Urinary bladder (tissue), 4 donors: Measurements from ENCODE around the gene PHACTR1. TPM values are rescaled to one million over a fixed set of nuclear protein-coding genes. Genes with fewer than 3 reads are reported as not detected.

ENCODE experiments used
- DNase-seq: peaks from one replicate; pipeline ENCODE4 v3.0.0-alpha.2; 2015; ENCODE audit errors: extremely low spot score
- H3K27ac ChIP-seq: one replicate; pipeline ENCODE4 v1.5.1; 2013; ENCODE audit warnings: low read depth, mild to moderate bottlenecking, moderate library complexity
- H3K36me3 ChIP-seq: one replicate; pipeline ENCODE4 v1.6.1; 2013; ENCODE audit warnings: mild to moderate bottlenecking, moderate library complexity; ENCODE audit not compliant: insufficient read depth
- H3K4me1 ChIP-seq: one replicate; pipeline ENCODE4 v1.6.1; 2013; ENCODE audit warnings: mild to moderate bottlenecking, moderate library complexity; ENCODE audit not compliant: insufficient read depth
- H3K4me3 ChIP-seq: one replicate; pipeline ENCODE4 v1.5.1; 2013; ENCODE audit warnings: low read depth, low read length
- whole genome bisulfite sequencing: extraction: QIAGEN DNeasy Blood & Tissue Kit; methylation state at CpG from one replicate; pipeline ENCODE4 v1.1.7; 2013; 5-methylcytosine and 5-hydroxymethylcytosine counted together
- polyA plus RNA-seq: library from polyadenylated mRNA; stranded (reverse); fragments of 200-250 nt; gene quantifications from one replicate; pipeline ENCODE4 v1.2.3, GENCODE V29; 2013
- total RNA-seq: library from RNA; depleted of rRNA; stranded (reverse); fragments of >200 nt; gene quantifications from one replicate; pipeline ENCODE4 v1.2.3, GENCODE V29; 2014
- donor health status: healthy with polysubstance abuse.
- donor health status: healthy.

Gene PHACTR1
- total and polyA plus RNA-seq, 2 donors, result 3.3 to 4.3 TPM

DNA sequence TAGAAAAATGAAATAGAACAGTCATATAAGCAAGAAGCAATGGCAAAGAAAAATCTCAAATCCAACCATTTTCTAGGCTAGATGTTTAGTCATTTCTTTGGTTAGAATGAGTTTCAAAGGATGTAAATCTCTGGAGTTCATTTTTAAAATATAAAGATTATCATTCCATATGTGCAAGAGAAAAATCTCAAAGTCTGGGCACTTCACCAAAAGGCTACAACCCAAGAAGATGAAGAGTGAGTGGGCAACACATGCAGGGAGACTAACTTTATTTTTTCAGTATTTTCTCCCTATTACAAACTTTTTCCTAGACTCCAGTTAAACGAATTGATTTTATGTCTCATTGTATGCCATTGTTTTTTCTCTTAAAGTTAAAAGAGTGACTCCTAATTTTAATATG is 83.6 kb downstream of the PHACTR1 start:
- H3K36me3 ChIP-seq, result no peaks in the 10 kb centered on the region
- no peaks in the 10 kb centered on the region for H3K4me1 ChIP-seq
- DNase-seq, result no peak
- WGBS, result 58% methylated on average over 1 of the region's 1 CpG
- no peak overlapping the region for H3K27ac ChIP-seq
- H3K4me3 ChIP-seq, result no peak overlapping the region

DNA sequence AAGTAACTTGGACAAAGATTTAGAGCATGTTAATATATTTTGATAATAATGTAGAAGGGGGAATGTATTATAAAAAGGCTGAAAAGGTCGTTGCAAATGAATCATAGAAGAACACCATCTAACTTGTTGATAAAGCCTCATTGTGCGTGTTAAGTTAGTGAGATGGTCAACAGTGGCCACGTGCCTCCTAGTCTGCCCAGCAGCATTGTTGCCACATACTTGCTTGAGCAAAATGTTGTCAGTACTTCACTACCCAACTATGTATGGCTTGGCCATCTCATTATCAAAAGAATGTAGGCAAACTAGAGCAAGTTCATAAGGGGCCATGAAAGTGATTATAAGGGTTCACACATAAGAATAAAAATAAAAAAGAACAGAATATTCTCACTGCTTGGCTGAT is 84.6 kb downstream of the PHACTR1 start:
- Histone ChIP-seq H3K27ac (no peak overlapping the region), H3K36me3 (no peaks in the 10 kb centered on the region), H3K4me3 (no peak overlapping the region), H3K4me1 (no peaks in the 10 kb centered on the region)
- 69% methylated on average over 3 of the region's 3 CpGs for WGBS
- no peak for DNase-seq

DNA sequence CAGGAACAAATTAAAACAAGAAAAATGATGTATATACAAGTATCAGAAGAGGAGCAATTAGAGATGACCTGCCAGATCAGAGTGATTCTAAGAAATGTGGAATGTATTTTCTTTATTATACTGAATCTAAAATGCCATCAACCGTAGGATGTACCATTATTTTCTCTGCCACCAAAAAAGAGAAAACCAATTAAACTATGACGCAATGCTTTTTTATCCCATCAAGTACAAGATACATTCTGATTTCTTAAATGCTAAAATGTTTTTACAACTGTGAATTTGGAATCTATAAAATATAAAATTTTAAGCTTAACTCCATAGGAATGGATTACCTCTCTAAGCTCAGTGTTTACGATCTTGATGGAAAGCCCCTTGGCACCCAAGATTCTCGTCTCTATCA is 85.9 kb downstream of the PHACTR1 start:
- no peak for DNase-seq
- Histone ChIP-seq H3K4me1 (no peaks in the 10 kb centered on the region), H3K27ac (no peak overlapping the region), H3K36me3 (no peaks in the 10 kb centered on the region), H3K4me3 (no peak overlapping the region)
- 82% methylated on average over 4 of the region's 4 CpGs for WGBS

DNA sequence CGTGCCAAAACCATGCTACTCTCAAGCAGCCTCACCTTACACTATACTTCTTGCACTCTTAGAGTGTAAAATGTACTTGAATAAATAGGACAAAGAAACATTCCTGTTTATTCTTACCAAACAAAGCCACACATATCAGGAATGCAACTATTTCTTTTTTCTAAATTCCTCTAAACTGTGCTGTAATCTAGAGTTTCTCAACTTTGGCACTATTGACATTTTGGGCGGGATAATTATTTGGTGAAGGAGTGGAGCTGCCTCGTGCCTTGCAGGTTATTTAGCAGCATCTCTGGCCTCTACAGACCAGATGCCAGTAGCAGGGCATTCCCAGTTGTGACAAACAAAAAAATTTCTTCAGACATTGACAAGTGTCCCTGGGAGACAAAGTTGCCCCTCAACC is 86.9 kb downstream of the PHACTR1 start:
- WGBS, result 50% methylated on average over 3 of the region's 3 CpGs
- no peak for DNase-seq
- no peak overlapping the region for H3K4me3 ChIP-seq
- no peaks in the 10 kb centered on the region for H3K36me3 ChIP-seq
- H3K27ac ChIP-seq, result no peak overlapping the region
- no peaks in the 10 kb centered on the region for H3K4me1 ChIP-seq

DNA sequence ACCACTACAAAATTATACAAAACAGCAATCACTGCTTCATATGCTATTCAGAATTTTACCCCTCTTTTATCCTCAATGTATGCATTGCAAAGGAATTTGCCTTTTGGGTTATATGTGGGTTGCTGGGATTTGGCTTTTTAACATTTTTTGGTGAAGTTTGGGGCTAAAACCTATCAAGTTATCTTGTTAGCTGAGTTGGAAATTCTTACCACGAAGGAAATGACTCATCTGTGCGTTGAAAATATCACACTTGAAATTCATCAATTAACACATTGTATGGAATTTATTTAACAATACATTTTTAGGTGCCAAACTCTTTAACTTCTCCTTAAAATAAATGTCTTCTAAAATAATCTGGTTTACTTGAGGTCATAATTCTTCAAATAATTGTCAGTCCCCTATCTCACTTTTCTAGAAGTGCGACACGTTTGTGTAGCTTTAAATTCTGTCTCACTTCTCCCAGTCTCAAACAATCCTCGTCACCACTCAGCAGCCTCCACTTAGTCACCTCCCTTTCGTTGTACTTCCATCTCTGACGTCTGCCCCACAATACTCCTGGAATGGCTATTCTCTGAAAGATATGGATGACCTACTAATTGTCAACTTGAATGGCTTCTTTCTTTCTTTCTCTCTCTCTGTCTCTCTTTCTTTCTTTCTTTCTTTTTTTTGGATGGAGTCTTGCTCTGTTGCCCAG is 88.5 kb downstream of the PHACTR1 start:
- WGBS, result 70% methylated on average over 7 of the region's 7 CpGs
- Histone ChIP-seq H3K27ac (no peak overlapping the region), H3K4me1 (no peaks in the 10 kb centered on the region), H3K36me3 (no peaks in the 10 kb centered on the region), H3K4me3 (no peak overlapping the region)
- no peak for DNase-seq

DNA sequence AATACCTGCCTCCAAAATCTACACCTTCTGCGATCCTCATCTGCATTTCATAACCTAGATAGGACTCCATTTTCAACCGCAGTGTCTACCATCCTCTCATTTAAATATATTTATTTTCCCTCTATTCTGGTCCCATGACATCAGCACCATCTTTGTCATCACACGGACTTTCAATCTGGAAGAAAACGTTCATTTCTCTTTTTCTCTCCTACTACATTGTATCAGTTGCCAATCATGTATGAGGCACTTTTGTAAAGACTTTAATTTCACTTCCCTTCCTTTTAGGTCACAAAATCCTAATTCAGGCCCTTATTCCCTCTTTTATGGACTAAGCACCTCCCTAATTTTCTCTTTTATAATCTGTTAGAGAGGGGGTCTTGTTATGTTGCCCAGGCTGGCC is 89.6 kb downstream of the PHACTR1 start:
- WGBS, result 85% methylated on average over 4 of the region's 4 CpGs
- Histone ChIP-seq H3K4me1 (no peaks in the 10 kb centered on the region), H3K36me3 (no peaks in the 10 kb centered on the region), H3K27ac (no peak overlapping the region), H3K4me3 (no peak overlapping the region)
- DNase-seq, result no peak

DNA sequence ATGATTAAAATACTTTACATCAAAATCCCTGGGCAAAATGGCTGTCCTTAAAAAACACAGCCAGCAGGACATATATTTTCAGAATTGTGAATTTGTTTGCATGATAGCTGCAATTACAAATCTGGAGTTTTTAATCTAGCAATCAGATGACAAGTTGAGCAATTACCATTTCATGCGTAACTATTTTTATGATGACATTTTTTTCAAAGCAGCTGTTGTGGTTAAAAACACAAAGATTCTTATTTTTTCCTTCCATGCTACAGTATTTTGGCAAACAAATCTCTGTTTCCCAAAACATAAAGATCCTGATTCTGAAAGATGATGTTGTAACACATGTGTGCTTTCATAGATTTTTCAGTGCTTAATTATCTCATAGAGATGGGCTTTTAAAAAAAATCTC is 90.2 kb downstream of the PHACTR1 start:
- no peak for DNase-seq
- no peaks in the 10 kb centered on the region for H3K4me1 ChIP-seq
- no peak overlapping the region for H3K4me3 ChIP-seq
- H3K27ac ChIP-seq, result no peak overlapping the region
- WGBS, result 64% methylated on average over 1 of the region's 1 CpG
- no peaks in the 10 kb centered on the region for H3K36me3 ChIP-seq

DNA sequence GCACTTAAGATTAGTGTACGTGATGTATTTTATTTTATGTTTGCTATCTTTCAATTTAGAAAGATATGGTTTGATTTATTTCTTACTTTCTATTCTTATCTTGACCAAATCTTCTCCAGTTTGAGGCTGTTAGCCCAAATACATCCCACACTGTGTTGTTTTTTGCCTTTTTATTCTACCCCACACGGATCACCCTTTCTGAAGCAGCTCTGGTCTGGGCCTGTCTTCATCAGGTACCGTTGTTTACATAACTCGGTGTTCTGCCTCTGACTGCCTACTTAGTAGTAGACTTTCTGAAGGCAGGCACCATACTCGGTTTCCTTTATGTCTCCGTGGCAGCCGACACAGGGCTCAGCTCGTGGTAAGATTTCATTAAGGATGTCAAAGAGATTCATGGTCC is 95.0 kb downstream of the PHACTR1 start:
- H3K4me3 ChIP-seq, result no peak overlapping the region
- DNase-seq, result no peak
- no peaks in the 10 kb centered on the region for H3K4me1 ChIP-seq
- no peaks in the 10 kb centered on the region for H3K36me3 ChIP-seq
- no peak overlapping the region for H3K27ac ChIP-seq
- 65% methylated on average over 8 of the region's 8 CpGs for WGBS

DNA sequence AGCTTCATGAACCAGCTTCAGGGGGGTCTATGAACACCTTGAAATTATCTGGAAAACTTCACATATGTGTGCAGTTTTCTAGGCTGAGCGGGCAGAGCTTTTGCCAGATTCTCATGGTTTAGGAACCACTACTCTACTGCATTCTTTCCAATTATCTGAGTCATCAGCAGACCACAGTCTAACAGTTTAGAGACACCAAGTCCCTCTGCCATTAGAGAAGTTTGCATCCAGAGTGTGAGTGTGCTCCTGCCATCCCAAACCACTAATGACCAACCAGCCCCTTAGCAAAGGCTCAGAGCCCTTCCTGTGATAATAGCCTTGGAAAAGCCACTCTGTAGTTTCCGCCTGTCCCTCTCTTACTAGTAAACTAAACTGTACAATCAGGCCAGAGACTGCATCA is 96.8 kb downstream of the PHACTR1 start:
- WGBS, result 85% methylated on average over 2 of the region's 2 CpGs
- H3K27ac ChIP-seq, result no peak overlapping the region
- no peak overlapping the region for H3K4me3 ChIP-seq
- no peaks in the 10 kb centered on the region for H3K4me1 ChIP-seq
- no peaks in the 10 kb centered on the region for H3K36me3 ChIP-seq
- DNase-seq, result no peak

DNA sequence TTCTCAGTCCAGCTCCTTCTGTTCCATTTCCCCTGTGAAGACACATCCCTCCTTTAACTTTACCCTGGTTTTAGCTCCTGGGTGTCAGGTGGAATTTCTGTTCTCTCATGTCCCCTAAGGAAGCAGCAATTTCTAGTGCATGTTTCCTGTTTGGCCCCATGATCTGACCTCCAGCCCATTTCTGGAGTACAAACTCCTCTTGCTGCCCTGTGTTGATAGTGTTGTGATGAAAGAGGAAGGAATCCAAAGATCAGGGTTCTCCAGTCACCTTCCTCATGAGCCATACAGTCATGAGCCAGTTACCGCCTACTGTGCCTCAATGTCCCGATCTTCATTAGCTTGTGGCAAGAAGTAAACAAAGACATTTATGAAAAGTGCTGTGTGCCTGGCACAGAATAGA is 97.4 kb downstream of the PHACTR1 start:
- WGBS, result 96% methylated on average over 2 of the region's 2 CpGs
- no peak for DNase-seq
- H3K4me3 ChIP-seq, result no peak overlapping the region
- H3K27ac ChIP-seq, result no peak overlapping the region
- H3K4me1 ChIP-seq, result no peaks in the 10 kb centered on the region
- H3K36me3 ChIP-seq, result no peaks in the 10 kb centered on the region

DNA sequence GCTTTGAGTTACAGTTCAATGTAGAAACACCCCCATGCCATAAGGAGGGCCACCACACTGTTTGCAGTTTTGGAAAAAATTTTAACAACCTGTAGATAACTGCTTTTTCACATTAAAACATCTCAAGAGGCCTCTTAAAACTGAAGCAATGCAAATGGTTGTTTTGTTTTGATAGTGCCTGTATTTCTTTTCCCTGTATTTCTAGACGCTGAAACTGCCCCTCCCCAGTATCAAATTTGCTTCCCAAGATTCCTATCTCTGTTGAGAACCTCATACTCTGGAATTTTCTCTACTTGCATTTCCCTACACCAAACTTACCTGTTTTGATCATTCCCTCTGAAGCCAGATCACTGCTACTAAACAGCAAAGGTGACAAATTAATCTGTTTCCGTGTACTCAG is 98.5 kb downstream of the PHACTR1 start:
- DNase-seq, result no peak
- H3K36me3 ChIP-seq, result no peaks in the 10 kb centered on the region
- 50% methylated on average over 2 of the region's 2 CpGs for WGBS

DNA sequence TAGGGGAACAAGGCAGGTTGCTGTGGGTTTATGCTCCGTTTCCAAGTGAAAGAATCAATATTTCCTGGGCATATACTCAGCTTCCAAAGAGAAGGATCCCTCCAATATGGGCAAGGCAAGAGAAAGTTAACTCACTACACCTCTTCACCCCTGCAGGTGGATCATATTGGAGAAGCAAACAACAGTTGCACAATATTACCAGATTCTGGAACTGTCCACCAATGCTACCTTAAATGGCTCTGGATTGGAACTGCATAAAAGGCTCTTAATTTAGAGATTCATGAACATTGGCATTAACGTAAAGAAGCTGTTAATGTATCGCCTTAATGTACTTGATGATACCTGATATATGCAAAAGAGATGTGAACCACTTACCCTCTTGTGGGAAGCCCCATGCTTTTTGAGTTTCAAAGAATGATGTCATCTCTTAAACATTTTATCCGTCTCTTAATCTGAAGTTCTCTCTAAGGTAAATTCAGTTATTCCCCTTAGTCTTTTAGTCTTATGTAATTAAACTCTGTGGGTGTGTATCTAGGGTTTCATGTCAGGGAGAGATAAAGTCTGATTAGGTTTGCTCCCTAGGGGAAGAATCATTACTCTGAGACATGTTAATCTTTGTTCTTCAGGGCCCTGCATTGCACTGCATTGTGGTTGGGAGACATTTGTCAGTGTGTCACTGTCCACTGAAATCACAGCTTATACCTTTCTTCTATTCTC is 99.5 kb downstream of the PHACTR1 start:
- no peak overlapping the region for H3K27ac ChIP-seq
- H3K4me3 ChIP-seq, result no peak overlapping the region
- no peaks in the 10 kb centered on the region for H3K36me3 ChIP-seq
- DNase-seq, result no peak
- WGBS, result 62% methylated on average over 4 of the region's 4 CpGs
- no peaks in the 10 kb centered on the region for H3K4me1 ChIP-seq

More for the DNA sequence above, 98.5 kb downstream of the PHACTR1 start:
- H3K27ac ChIP-seq, result no peak overlapping the region
- H3K4me3 ChIP-seq, result no peak overlapping the region
- no peaks in the 10 kb centered on the region for H3K4me1 ChIP-seq

DNA sequence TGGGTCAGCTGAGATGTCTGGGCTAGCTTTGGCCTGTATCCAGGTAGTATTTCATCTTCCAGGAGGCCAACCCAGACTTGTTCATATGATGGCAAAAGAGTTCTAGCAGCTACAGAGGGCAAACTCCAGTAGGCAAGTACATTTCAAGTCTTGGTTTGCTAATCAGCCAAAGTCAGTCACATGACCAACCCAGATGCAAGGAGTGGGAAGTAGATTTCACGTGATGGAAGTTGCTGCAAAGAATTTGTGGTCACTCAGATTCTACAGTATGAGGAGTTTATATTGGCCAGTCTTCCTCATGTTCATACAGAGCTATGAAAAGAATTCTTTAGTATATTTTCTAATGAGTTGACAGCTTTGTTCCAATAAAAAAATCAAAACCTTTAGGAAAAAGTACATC is 101.8 kb downstream of the PHACTR1 start:
- DNase-seq, result no peak
- 33% methylated on average over 1 of the region's 1 CpG for WGBS
- no peak overlapping the region for H3K27ac ChIP-seq
- no peaks in the 10 kb centered on the region for H3K4me1 ChIP-seq
- no peak overlapping the region for H3K4me3 ChIP-seq
- H3K36me3 ChIP-seq, result no peaks in the 10 kb centered on the region

DNA sequence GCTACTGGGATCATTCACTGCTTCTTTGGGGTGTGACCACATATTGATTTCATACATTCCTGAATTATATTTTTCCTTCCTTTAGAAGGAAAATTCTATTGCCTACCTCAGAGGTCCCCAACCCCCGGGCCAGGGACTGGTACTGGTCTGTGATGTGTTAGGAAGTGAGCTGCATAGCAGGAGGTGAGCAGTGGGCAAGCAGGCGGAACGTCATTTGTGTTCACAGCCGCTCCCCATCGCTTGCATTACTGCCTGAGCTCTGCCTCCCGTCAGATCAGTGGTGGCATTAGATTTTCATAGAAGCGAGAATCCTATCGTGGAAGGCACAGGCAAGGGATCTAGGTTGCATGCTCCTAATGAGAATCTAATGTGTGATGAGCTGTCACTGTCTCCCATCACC is 107.3 kb downstream of the PHACTR1 start:
- Histone ChIP-seq H3K4me3 (no peak overlapping the region), H3K36me3 (no peaks in the 10 kb centered on the region), H3K27ac (no peak overlapping the region), H3K4me1 (no peaks in the 10 kb centered on the region)
- no peak for DNase-seq
- 82% methylated on average over 8 of the region's 8 CpGs for WGBS
